Astrocyte of the spinal cord (primary cell): ENCODE results near the gene SLC26A4.
A peak's percentile ranks its signal among the peaks of the same experiment; 100 is the strongest.

Source experiments
- DNase-seq: peaks from one replicate; pipeline ENCODE4 v3.0.0; 2011; ENCODE audit warnings: low read depth, low spot score
- H3K4me3 ChIP-seq: 2 replicates; pipeline ENCODE4 v1.5.1; 2011; ENCODE audit warnings: low read depth, mild to moderate bottlenecking, low read length, moderate library complexity
- in situ Hi-C: cut with HindIII; loops from 2 replicates; pipeline ENCODE4 v1.10.0; 2017; ENCODE audit warnings: low sequenced_read_pairs
- TF ChIP-seq, protein P1 (sequence below): IDR thresholded peaks from 2 replicates; pipeline ENCODE4 v1.5.1; 2012; ENCODE audit warnings: low read depth, mild to moderate bottlenecking, low read length, inconsistent platforms

SLC26A4 gene

DNA sequence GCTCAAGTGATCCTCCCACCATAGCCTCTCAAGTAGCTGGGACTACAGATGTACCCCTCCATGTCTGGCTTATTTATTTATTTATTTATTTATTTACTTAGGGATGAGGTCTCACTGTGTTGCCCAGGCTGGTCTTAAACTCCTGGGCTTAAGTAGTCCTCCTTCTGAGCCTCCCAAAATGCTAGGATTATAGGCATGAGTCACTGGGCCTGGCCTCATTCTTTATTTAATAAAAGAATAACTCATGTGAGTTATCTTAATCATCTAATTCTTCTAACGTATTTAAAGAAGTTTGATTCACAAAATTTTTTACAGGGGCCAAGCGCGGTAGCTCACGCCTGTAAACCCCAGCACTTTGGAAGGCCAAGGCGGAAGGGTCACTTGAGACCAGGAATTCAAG, 8.0 kb upstream of the SLC26A4 start:
- in situ Hi-C loops, result no loop called here
- TF ChIP-seq, protein P1, sequence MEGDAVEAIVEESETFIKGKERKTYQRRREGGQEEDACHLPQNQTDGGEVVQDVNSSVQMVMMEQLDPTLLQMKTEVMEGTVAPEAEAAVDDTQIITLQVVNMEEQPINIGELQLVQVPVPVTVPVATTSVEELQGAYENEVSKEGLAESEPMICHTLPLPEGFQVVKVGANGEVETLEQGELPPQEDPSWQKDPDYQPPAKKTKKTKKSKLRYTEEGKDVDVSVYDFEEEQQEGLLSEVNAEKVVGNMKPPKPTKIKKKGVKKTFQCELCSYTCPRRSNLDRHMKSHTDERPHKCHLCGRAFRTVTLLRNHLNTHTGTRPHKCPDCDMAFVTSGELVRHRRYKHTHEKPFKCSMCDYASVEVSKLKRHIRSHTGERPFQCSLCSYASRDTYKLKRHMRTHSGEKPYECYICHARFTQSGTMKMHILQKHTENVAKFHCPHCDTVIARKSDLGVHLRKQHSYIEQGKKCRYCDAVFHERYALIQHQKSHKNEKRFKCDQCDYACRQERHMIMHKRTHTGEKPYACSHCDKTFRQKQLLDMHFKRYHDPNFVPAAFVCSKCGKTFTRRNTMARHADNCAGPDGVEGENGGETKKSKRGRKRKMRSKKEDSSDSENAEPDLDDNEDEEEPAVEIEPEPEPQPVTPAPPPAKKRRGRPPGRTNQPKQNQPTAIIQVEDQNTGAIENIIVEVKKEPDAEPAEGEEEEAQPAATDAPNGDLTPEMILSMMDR, result no peak
- no peak for DNase-seq
- no peak overlapping the region for H3K4me3 ChIP-seq

- TF ChIP-seq, protein P1, result no peak
- in situ Hi-C loops, result no loop called here
- no peak overlapping the region for H3K4me3 ChIP-seq
- no peak for DNase-seq
Observed at GRCh38 chr7:107658467-107658866, 2.2 kb upstream of the SLC26A4 start.

GRCh38 chr7:107659666-107660065, 962 bp upstream of the SLC26A4 start:
- in situ Hi-C loops, result no loop called here
- H3K4me3 ChIP-seq, result no peak overlapping the region
- DNase-seq, result peak; percentile 74
- TF ChIP-seq, protein P1, result no peak

GRCh38 chr7:107661081-107661864, 645 bp downstream of the SLC26A4 start:
- TF ChIP-seq, protein P1, result peak; percentile 27
- in situ Hi-C loops, result no loop called here
- H3K4me3 ChIP-seq, result peak overlapping the region; percentile 37
- peak; percentile 52 for DNase-seq

GRCh38 chr7:107661865-107662379, 1.3 kb downstream of the SLC26A4 start:
- TF ChIP-seq, protein P1, result no peak
- H3K4me3 ChIP-seq, result peak overlapping the region; percentile 37
- no peak for DNase-seq
- in situ Hi-C loops, result no loop called here

DNA sequence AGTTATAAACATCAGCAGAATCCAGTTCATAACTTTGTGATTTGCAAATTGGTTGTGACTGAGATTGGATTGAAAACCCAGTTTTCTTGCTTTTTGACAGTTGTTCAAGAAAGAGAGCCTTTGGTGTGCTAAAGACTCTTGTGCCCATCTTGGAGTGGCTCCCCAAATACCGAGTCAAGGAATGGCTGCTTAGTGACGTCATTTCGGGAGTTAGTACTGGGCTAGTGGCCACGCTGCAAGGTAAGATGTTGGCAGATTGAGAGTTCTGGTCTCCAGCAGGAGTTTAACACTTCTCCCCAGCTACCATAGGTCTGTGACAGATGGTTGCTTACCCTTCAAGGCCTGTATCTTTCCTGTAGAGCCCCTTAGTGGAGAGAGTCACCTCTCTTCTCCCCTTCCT, 2.6 kb downstream of the SLC26A4 start:
- TF ChIP-seq, protein P1, result no peak
- in situ Hi-C loops, result no loop called here
- H3K4me3 ChIP-seq, result no peak overlapping the region
- no peak for DNase-seq
